Cardiac fibroblast (primary cell): ENCODE measurements around the gene ARMH1.

Experiments used
- DNase-seq, 2 donors: peaks; one replicate each; pipeline versions ENCODE4 v3.0.0 to v3.0.0-alpha.2; 2010; ENCODE audit warnings: low read depth in 2 of 2
- H3K4me3 ChIP-seq, 2 donors: replicated peaks in 1 of 2; 1 replicate in 1 of 2; 2 replicates in 1 of 2; pipeline ENCODE4 v1.5.1; 2011; ENCODE audit warnings: low read depth in 2 of 2, low read length in 2 of 2, mild to moderate bottlenecking in 2 of 2, moderate library complexity in 1 of 2
- CTCF ChIP-seq: IDR thresholded peaks from one replicate; pipeline ENCODE4 v1.5.1; 2011; ENCODE audit warnings: low read depth, mild to moderate bottlenecking, low read length, inconsistent platforms

The ARMH1 gene

GRCh38 chr1:44670751-44671640 lies 3.5 kb upstream of the ARMH1 start:
- no peak for DNase-seq
- TF ChIP-seq CTCF: no peak
- H3K4me3 ChIP-seq: no peak overlapping the region

GRCh38 chr1:44672254-44672955 lies 2.1 kb upstream of the ARMH1 start:
- DNase-seq: peak in 1 of 2 donors; percentile 58
- no peak for TF ChIP-seq CTCF
- no peak overlapping the region for H3K4me3 ChIP-seq

GRCh38 chr1:44672961-44673674 lies 1.4 kb upstream of the ARMH1 start:
- H3K4me3 ChIP-seq: peak overlapping the region; percentile 67 to 83
- no peak for TF ChIP-seq CTCF
- no peak for DNase-seq

- TF ChIP-seq CTCF: no peak
- no peak for DNase-seq
- peak overlapping the region; percentile 67 to 83 for H3K4me3 ChIP-seq
Observed at GRCh38 chr1:44673675-44674112, 820 bp upstream of the ARMH1 start.

- H3K4me3 ChIP-seq: peak overlapping the region; percentile 67 to 83
- TF ChIP-seq CTCF: no peak
- no peak for DNase-seq
Observed at GRCh38 chr1:44675186-44675585, 672 bp downstream of the ARMH1 start.

- H3K4me3 ChIP-seq: no peak overlapping the region
- peak; percentile 65 to 67 for DNase-seq
- TF ChIP-seq CTCF: no peak
Observed at GRCh38 chr1:44676484-44677200, 2.1 kb downstream of the ARMH1 start.
